HK-2 (cell line): ENCODE measurements around the gene SULT1A4.
"Not testable (repeated sequence)": the region's sequence is repeated elsewhere in the genome, so short reads cannot be mapped to it uniquely, and the experiment has no call there.

Experiments
- DNase-seq: peaks from one replicate; pipeline ENCODE4 v3.0.0-alpha.2; 2018; ENCODE audit not compliant: unreplicated experiment

SULT1A4 gene

DNA sequence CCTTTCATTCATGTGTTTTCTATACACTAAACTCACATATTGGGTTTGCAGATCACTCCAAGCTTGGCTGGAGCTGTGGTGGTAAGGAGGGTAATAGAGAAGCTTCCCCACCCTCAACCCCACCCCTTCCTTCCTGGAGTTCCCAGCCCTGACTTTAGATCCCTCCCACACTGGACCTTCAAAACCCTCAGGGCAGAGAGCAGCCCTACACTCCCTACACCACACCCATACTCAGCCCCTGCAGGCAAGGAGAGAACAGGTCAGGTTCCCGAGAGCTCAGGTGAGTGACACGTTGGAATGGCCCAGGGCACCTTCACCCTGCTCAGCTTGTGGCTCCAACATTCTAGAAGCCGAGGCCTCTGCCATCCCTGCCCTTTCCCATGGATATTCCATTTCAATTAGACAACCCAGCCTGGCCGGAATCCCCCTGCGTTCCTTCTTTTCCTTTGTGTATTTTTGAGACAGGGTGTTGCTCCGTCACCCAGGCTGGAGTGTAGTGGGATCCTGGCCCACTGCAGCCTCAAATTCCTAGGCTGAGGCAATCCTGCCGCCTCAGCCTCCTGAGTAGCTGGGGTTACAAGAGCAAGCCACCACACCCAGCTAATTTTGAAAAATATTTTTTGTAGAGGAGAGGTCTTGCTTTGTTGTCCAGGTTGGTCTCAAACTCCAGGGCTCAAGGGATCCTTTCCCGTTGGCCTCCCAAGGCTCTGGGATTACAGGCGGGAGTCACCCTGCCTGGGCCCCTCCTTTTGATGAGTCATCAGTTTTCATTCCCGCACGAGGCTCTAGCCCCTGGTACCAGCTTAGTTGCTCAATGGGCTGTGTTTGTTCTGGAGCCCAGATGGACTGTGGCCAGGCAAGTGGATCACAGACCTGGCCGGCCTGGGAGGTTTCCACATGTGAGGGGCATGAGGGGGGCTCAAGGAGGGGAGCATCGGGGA is at the start of gene SULT1A4:
SULT1A4 (plus strand) TSS at position 208 of the 941 bp plus-strand sequence. CDS start 1,473 bp downstream, outside the sequence.
- not testable (repeated sequence) for DNase-seq

DNA sequence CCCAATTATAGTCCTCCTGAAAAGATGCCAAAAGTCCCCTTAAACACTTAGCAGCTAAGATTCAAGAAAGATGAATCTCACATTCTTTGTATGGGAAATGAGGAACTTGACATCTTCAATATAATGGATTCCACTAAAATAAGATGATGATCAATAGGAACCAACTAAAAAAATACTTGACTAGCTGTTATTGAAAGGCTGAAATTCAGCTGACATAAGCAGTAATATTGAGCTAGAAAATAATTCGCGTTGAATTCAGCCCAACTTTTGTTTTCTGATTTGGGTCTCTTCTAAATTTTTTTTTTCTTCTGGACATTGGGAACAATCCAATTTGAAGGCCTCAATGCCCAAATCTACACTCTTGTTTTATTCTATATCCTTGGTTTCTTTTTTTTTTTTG is 36.1 kb upstream of the SULT1A4 start:
- not testable (repeated sequence) for DNase-seq

DNA sequence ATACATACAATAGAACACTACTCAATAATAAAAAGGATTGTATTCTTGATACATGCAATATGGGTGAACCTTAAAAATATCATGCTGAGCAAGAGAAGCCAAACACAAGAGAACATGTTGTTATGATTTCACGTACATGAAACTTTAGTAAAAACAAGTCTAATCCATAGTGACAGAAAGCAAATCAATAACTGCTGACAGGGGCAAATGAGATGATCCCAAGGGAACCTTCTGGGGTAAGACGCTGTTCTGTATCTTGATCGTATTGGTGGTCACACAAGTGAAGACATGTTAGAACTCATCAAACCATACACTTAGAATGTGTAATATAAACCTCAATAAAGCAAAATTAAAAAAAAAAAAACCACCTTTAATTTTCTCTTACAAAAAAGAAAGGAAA is 34.3 kb upstream of the SULT1A4 start:
- DNase-seq = not testable (repeated sequence)

DNA sequence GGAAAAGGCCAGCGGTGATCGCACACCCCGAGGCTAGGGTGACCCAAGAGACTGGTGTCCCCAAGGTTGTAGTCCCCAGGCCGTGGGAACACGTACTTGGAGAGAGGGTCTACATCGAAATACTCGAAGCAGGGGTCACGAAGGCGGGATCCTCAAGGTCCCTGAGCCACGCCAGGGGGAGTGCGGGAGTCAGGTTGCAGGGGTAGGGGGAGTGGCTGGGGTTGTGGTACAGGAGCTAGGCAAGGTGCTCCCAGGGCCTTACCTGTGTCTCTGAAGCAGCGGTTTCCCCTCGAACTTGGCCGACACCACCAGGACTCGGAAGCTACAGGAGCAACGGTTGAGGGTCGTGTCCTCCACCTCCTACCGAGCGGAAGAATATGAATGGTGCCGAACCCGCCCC is 6.0 kb upstream of the SULT1A4 start:
- not testable (repeated sequence) for DNase-seq

DNA sequence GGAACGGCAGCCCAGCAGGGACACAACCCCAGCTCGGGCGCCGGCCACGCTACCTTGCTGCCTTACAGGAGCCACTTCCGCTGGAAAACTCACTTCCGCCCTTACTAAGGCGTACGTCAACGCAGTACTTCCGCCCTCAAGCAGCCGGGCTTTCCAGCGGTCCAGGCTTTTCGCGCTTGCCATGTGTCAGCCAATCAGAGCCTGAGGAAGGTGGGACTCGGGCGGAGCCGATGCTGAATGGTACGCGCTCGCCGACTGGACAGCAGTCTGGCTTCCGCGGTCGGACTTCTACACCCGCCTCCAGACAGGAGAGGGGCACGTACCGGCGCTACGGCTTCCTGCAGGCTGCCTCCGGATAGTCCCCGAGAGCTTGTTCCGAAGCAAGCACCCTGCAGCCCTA is 5.4 kb upstream of the SULT1A4 start, which contains the start of the genes BOLA2 and SLX1B:
BOLA2 (minus strand) TSS at position 83 of the 400 bp plus-strand sequence. CDS start 98 bp downstream, outside the sequence.
SLX1B (plus strand) TSS at position 265 of the 400 bp plus-strand sequence.
- not testable (repeated sequence) for DNase-seq

DNA sequence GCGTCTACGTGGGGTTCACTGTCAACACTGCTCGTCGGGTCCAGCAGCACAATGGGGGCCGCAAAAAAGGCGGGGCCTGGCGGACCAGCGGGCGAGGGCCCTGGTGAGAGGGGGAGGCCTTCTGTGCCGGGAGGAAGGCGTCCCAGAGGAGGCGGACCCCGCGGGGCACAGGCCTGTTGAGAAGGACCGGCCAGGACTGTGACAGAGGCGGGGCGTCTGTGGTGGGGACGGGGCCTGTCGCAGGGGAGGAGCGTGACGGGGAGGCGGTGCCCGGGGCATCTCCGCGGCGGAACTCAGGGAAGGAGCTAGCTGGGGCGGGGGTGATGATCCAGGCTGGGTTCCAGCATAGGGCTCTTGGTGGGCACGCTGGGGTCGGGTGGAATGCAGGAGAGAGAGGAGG is 4.9 kb upstream of the SULT1A4 start:
- DNase-seq = not testable (repeated sequence)

DNA sequence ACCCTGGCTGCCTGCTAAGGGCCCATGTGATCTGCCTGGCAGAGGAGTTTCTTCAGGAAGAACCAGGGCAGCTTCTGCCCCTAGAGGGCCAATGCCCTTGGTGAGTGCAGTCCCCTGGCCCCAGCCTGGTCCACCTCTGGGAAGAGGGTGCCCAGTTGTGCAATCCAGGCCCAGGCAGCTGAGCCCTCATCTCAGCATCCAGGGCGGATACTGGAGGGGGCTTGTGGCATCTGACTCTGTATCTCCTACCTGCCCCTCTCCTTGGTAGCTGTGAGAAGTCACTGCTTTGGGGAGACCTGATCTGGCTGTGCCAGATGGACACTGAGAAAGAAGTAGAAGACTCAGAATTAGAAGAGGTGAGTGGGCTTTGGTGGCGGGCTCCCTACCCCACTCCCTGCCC is 2.1 kb upstream of the SULT1A4 start:
- DNase-seq = not testable (repeated sequence)

DNA sequence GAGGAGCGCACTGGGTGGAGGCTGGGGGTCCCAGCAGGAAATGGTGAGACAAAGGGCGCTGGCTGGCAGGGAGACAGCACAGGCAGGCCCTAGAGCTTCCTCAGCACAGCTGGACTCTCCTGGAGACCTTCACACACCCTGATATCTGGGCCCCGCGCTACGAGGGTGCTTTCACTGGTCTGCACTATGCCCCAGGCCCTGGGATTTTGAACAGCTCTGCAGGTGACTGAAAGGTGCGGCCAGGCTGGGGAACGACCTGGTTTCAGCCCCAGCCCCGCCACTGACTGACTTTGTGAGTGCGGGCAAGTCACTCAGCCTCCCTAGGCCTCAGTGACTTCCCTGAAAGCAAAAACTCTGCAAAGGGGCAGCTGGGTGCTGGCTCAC is 926 bp downstream of the SULT1A4 start:
- DNase-seq = not testable (repeated sequence)

DNA sequence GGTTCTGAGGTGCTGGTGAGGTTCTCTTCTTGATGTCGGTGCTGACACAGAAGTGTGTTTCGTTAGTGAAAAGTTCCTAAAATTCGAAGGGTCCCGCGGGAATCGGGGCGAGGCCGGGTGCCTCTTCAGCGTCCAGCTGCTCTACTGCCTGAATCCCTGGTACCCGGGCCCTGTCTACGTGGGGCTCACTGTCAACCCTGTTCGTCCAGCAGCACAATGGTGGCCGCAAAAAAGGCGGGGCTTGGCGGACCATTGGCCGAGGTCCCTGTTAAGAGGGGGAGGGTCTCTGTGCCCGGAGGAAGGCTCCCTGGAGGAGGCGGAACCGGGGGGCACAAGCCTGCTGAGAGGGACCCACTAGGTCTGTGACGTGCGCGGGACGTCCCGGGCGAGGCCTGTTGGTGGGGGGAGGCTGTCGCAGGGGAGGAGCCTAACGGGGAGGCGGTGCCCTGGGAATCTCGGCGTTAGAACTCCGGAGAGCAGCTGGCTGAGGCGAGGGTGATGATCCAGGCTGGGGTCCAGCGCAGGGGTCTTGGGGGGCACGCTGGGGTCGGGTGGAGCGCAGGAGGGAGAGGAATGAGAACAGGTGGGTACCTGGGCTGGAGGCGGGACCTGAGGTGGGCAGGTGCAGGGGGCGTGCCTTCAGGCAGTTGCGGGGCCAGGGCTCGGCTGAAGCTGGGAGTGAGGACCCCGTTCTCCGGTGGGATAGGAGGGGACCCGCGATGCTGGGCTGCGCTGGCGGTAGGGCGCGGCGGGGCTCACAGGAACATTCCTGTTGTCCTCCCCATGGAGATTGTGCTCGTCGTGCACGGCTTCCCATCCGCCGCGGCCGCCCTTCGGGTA is 6.5 kb downstream of the SULT1A4 start:
- not testable (repeated sequence) for DNase-seq

DNA sequence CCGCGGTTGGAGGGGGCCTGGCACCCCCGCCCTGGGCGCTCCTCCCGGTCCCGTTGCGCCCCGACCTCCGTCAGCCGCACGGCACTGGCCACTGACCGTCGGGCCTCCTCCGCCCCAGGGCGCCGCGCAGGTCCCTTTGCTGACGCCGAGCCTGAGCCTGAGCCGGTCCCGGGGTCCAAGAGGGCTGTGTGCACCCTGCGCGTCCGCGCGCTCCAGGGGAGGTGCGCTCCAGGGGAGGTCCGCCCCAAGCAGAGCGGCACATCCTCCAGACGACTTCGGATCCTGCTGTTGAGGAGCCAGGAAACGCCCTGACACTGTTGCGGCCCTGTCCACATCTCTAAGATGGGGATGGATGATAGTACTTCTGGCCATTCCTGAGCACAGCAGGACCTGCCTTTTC is 7.2 kb downstream of the SULT1A4 start:
- not testable (repeated sequence) for DNase-seq

DNA sequence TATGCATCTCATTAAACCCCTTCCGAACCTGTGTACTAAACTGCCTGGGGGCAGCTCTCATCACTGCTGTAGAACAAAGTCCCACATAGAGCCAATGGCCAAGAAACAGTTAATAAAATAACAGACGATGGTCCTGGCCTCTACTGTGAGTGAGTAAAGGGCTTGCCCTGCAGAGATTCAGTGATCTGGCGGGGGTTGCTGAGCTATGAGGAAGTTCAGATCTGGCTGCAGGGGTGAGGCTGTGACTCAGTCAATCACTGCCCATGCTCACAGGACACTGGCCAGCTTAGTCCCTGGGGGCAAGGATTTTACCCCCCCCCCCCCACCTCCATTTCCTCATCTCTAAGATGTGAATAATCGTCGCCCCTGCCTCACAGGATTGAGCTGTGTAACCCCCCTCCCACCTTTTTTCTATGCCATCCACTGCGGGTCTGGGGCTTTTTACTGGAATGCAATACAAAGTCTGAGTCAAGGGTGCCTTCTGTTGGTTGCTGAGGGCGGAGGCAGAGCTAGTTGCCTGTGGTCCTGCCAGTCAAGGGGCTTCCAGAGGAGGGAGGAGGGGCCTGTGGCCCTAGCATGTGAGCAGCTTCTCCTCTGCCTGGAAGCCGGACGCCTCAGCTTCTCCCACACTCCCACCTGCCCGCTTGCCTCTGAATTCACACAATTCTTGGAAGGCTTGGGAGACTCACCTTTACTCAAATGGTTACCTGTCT is 8.1 kb downstream of the SULT1A4 start:
- not testable (repeated sequence) for DNase-seq

DNA sequence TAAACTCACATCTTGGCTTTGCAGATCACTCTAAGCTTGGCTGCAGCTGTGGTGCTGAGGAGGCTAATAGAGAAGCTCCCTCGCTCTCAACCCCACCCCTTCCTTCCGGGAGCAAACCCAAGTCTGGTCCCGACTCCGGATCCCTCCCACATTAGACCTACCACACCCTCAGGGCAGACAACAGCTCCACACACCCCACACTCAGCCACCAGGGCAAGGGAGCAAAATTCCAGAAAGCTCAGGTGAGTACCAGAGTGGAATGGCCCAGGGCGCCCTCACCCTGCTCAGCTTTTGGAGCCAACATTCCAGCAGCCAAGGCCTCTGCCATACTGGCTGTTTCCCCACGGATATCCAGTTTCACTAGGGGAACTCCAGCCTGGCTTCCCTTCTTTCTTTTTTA is 9.9 kb downstream of the SULT1A4 start:
- not testable (repeated sequence) for DNase-seq

DNA sequence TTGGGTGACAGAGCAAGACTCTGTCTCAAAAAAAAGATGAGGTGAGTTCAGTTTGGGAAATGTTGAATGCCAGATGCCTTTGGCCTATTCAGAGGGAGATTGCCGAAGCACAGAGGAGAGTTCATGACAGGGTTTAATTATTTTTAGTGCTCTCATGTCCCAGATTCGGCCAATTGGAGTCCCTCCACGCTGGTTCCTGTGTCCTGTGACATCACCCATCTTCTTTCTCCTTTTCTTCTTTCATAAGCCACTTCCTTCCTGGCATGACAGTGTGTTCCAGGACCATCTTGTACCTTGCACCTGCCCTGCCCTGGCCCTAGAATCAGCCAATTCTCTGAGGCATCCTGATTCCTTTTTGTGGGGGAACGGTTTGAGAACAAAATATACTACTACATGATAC is 12.4 kb downstream of the SULT1A4 start:
- DNase-seq = not testable (repeated sequence)

DNA sequence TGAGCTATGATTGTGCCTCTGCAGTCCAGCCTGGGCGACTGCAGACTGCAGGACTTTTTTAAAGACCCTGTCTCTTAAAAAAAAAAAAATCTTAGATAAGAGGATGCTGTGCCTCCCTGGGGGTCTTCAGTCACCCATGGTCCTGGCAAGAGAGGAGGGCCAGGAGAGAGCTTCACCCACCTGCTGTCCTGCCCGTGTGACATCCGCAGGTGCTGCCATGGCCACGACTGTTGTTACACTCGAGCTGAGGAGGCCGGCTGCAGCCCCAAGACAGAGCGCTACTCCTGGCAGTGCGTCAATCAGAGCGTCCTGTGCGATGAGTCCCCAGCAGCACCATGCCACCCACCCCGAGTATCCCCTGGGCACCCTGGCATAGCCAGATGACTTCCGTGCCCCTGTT is 22.6 kb downstream of the SULT1A4 start:
- not testable (repeated sequence) for DNase-seq

DNA sequence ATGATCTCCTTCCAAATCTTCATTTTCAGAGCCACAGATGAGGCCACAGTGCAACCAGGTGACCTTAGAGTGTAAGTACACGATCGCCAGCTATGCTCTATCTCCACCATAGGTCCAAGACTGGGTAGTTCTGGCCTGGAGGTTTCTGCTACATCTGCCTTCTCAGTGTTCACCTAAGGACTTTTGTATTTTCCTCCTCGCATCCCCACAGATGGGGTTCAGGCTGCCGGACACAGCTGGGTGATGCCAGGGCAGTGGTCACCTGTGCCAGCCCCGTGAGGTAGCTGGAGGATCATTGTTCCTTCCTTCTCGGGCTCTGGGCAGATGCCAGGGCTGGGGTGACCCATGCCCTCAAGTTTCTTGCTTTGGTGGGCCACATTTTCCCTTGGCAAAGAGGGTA is 46.6 kb downstream of the SULT1A4 start, which contains the start of gene NPIPB12:
NPIPB12 (minus strand) TSS at position 101 of the 400 bp plus-strand sequence.
- DNase-seq = not testable (repeated sequence)
